HG03442 (cell line): ENCODE data around the gene PXDN.
"Not testable (repeated sequence)": the region's sequence is repeated elsewhere in the genome, so short reads cannot be mapped to it uniquely, and the experiment has no call there.

ENCODE experiments used
- ATAC-seq: cut with Tn5 transposase; IDR thresholded peaks from one replicate; pipeline ENCODE4 v1.9.1; 2021; ENCODE audit warnings: mild to moderate bottlenecking, moderate library complexity; ENCODE audit not compliant: unreplicated experiment

PXDN gene

GRCh38 chr2:1727796-1728474, 16.4 kb downstream of the PXDN start:
- ATAC-seq: no peak

DNA sequence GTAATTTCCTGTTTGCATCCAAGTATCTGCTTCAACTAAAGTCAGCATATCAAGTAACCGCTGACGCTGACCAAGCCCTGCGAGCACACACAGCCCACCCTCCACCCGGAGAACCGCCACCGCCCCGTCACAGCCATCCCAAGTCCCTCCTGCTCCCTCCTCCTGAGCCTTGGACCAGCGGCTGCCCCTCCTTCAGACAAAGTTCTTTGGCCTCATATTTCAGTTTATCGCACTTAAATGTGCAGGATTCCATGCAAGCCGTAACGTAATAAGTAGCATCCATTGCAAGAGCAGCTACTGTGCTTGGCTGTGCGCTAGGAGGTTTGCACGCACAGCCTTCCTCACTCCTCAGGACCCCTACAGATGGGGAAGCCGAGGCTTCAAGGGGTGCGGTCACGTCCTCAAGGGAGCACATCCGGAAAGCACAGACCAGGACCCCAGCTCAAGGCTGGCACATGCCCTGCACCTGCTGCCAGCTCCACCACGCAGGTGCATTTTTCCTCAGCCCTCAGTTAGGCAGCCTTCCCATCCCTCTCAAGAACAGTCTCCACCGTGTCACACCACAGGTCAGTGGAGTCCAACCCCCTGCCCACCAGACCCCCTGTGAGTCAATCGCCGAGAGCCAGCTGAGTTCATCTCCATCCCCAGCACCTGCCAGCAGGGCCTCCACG, 17.1 kb downstream of the PXDN start:
- ATAC-seq: no peak

DNA sequence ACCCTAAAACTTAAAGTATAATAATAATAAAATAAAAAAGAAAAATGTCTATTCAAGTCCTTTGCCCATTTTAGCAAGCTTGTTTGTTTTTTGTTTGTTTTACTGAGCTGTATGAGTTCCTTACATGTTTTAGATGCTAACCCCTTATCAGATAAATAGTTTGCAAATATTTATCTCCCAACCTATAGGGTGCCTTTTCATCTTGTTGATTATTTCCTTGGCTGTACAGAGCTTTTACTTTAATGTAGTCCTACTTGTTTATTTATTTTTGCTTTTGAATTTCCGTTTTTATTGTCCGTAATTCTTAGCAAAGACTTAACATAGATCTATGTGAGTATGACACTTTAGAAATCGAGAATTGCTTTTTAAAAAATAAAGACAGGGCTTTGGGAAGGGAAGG, 17.8 kb downstream of the PXDN start:
- ATAC-seq: no peak

- not testable (repeated sequence) for ATAC-seq
These were observed 20.0 kb downstream of the PXDN start for GRCh38 chr2:1724351-1724750.

DNA sequence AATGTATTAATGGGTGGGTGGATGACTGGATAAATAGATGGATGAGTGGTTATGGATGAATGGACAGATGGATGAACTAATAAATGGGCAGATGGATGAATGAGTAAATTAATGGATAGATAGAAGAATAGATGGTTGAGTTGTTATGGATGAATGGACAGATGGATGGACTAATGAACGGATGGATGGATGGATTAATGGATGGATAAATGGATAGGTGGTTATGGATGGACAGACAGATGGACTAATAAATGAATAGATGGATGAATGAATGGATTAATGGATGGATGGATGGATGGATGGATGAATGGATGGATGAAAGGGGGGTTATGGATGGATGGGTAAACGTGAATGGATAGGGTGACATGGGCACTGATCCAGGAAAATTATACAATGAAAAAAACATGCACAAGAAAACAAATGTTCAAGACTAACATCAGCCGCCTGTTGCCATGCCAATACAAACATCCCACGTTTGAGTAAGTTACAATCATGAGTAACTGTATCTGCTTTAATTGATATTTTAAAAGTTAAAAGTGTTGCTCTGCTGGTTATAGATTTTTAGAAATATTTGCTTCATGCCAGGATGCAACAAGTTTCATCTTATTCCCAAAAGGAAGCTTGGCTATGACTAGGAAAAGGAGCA, 20.8 kb downstream of the PXDN start:
- no peak for ATAC-seq

DNA sequence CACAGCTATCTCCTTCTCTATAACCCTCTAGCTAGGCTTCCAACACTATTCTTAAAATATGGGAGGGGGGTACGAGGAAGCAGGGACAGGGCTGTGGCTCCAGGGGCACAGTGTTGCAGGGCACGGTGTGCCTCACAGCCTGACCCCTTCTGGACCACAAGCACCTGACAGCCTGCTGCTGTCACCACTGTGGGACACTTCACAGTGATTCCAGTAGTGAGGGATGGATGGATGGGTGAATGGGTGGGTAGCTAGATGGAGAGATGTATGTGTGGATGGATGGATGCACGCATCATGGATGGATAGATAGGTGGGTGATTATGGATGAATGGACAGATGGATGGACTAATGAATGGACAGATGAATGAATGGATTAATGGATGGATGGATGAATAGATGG, 21.6 kb downstream of the PXDN start:
- no peak for ATAC-seq

GRCh38 chr2:1721706-1722646, 22.3 kb downstream of the PXDN start:
- no peak for ATAC-seq

GRCh38 chr2:1718339-1719220, 25.7 kb downstream of the PXDN start:
- ATAC-seq: no peak

DNA sequence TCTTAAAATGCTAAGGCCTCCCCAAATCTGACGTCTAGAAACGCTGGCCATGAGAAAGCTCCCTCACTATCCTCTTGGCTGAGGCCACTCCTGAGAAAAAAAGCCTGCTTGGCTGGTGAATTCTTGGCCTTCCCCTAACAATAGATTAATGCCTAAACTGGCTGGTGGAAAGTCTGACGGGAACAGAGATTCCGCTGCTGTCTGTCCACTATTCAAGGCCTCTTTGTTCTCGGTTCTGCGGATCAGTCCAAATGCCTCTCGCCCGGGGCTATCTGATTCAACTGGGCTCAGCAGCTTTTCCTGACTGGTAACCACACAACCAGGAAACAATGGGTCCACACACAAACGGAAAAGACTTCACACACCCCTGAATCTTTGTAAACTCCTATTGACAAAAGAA, 27.2 kb downstream of the PXDN start:
- ATAC-seq: no peak

- no peak for ATAC-seq
These were observed 27.9 kb downstream of the PXDN start for GRCh38 chr2:1716441-1716840.

- ATAC-seq: not testable (repeated sequence)
These were observed 28.4 kb downstream of the PXDN start for GRCh38 chr2:1716014-1716305.

- no peak for ATAC-seq
These were observed 28.9 kb downstream of the PXDN start for GRCh38 chr2:1715184-1716013.

DNA sequence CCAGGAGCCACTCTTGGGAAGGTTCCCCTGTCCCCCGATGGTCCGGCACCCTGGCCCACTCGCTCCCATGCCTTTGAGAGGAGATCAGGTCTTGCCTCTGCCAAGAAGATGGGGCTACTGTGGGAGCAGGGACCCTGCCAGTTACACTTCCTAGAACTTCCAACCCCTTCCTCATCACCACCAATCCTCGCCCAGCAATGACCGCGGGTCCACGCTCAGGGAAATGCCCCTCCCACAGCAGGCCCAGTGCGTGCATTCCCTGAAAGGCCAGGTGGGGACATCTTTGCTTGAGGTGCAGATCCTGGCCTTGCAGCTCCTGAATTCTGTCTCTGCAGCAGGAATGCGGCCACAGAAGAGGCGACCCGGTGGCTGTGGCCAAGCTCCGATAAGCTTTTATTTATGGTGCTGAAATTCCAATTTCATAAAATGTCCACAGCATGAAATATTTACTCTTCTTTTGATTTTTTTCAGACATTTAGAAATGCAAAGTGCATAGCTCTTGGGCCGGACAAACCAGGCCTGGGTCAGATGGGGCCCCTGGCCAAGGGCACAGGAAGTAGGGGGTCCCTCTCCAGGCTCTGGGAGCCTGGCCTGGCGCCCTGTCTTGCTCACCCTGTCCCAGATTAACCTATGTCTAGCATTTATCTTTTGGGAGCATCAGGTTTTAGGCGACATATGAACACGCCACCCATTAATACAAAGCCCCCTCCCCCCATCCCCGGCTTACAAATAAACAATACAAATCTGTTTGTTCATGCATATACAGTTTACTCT, 29.8 kb downstream of the PXDN start:
- no peak for ATAC-seq

- ATAC-seq: no peak
These were observed 30.5 kb downstream of the PXDN start for GRCh38 chr2:1713839-1714236.

GRCh38 chr2:1713142-1713838, 31.0 kb downstream of the PXDN start:
- no peak for ATAC-seq

DNA sequence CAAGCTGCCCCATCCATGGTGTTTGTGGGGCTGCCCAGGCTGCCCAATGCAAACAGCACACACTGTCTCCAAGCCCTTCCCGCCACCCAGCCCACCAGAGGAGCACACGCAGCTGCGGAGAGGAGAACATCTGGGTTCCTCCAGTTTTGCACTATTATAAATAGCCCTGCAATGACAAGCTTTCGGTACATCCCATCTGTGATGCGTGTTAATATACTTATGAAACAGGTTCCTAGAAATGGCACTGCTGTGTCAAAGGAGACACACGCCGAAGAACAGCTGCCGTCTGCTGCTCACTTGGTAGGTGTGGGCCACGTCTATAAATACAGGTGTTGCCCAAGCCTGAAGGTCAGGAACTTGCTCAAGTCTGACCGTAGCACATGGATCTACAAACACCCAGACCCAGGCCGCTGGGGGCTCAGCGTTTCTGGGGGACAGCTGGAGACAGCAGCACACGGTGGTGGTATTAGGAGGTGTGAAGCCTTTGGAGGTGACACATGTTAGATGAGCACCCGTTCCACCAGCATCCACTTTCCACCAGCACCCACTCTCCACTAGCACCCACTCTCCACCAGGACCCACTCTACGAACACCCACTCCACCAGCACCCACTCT, 34.3 kb downstream of the PXDN start:
- no peak for ATAC-seq

DNA sequence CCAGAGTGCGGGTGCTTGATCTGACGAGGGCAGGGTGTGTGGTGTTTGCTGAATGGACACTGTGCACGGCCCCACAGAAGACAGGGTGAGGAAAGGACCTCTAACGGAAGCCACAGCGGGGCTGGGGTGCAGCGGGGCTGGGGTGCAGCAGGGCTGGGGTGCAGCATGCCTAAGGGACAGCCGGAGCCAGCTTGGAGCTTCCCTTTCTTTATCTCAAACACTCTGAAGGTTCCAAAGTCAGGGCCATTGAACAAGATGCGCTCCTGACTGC, 35.0 kb downstream of the PXDN start:
- ATAC-seq: no peak
